GM12801 (cell line): ENCODE results near the gene PPP4R3A.

Experiments used
- CTCF ChIP-seq: IDR thresholded peaks from one replicate; pipeline ENCODE4 v1.5.1; 2011; ENCODE audit warnings: control low read depth; ENCODE audit not compliant: insufficient read length; ENCODE audit errors: extremely low read depth

Gene PPP4R3A

GRCh38 chr14:91414475-91414833 lies 95.7 kb downstream of the PPP4R3A start:
- no peak for TF ChIP-seq CTCF

GRCh38 chr14:91413547-91414474 lies 96.3 kb downstream of the PPP4R3A start:
- no peak for TF ChIP-seq CTCF

GRCh38 chr14:91412939-91413338 lies 97.2 kb downstream of the PPP4R3A start:
- no peak for TF ChIP-seq CTCF

GRCh38 chr14:91410771-91411536 lies 99.2 kb downstream of the PPP4R3A start:
- no peak for TF ChIP-seq CTCF

GRCh38 chr14:91409928-91410718 lies 100.0 kb downstream of the PPP4R3A start:
- no peak for TF ChIP-seq CTCF
